AG09319 (cell line): ENCODE results near the gene PODN.

ENCODE experiments used
- DNase-seq: peaks from one replicate; pipeline ENCODE4 v3.0.0-alpha.2; 2010; ENCODE audit warnings: low read depth; ENCODE audit errors: extremely low read depth
- TF ChIP-seq, protein P1 (sequence below): IDR thresholded peaks from 2 replicates; pipeline ENCODE4 v1.5.1; 2011; ENCODE audit warnings: low read depth, mild to moderate bottlenecking, inconsistent platforms, low read length, moderate library complexity

Gene PODN

GRCh38 chr1:53038566-53038965 is 23.4 kb upstream of the PODN start:
- TF ChIP-seq, protein P1, sequence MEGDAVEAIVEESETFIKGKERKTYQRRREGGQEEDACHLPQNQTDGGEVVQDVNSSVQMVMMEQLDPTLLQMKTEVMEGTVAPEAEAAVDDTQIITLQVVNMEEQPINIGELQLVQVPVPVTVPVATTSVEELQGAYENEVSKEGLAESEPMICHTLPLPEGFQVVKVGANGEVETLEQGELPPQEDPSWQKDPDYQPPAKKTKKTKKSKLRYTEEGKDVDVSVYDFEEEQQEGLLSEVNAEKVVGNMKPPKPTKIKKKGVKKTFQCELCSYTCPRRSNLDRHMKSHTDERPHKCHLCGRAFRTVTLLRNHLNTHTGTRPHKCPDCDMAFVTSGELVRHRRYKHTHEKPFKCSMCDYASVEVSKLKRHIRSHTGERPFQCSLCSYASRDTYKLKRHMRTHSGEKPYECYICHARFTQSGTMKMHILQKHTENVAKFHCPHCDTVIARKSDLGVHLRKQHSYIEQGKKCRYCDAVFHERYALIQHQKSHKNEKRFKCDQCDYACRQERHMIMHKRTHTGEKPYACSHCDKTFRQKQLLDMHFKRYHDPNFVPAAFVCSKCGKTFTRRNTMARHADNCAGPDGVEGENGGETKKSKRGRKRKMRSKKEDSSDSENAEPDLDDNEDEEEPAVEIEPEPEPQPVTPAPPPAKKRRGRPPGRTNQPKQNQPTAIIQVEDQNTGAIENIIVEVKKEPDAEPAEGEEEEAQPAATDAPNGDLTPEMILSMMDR, result no peak

DNA sequence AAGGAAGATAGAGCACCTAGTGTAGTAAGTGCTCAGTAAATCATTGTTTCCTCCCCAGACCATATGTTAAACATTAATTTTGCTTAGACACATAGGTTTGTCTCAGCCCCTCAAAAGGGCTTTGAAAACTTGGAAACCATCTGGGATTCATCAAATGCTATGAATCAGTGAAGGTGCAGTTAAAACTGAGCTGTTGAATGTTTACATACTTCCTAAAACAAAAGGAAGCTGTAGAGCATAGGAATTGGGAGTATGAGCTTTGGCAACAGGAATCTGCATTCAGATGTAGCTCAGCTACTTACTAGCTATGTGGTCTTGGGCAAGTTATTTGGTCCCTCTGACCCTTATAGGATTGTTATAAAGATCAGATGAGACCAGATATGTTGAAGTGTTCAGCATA is 18.7 kb upstream of the PODN start:
- peak; percentile 75 for DNase-seq
- TF ChIP-seq, protein P1, result no peak

More at GRCh38 chr1:53038566-53038965, 23.4 kb upstream of the PODN start:
- DNase-seq, result no peak

DNA sequence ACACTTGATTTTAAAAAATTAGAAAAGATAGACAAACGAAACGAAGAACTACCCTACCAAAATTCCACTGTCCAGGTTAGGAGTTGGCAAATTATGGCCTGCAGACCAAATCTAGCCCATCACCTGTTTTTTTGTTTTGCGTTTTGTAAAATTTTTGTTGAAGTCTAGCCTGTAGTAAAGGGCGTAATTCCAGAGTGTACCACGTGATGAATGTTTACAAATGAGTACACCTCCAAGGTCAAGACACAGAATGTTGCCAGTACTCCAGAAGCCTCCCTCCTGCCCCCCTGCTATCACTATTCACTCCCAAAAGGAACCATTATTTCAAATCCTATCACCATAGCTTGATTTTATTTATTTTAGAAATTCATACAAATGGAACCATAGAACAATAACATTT is 17.1 kb upstream of the PODN start:
- TF ChIP-seq, protein P1, result no peak

GRCh38 chr1:53046930-53047329 is 15.1 kb upstream of the PODN start:
- DNase-seq, result no peak
- TF ChIP-seq, protein P1, result no peak

More for the DNA sequence above, 17.1 kb upstream of the PODN start:
- DNase-seq, result no peak

- peak; percentile 32 for DNase-seq
- TF ChIP-seq, protein P1, result no peak
Observed at GRCh38 chr1:53047737-53048736, 14.0 kb upstream of the PODN start.

GRCh38 chr1:53048960-53049573 is 12.9 kb upstream of the PODN start:
- TF ChIP-seq, protein P1, result no peak
- no peak for DNase-seq

DNA sequence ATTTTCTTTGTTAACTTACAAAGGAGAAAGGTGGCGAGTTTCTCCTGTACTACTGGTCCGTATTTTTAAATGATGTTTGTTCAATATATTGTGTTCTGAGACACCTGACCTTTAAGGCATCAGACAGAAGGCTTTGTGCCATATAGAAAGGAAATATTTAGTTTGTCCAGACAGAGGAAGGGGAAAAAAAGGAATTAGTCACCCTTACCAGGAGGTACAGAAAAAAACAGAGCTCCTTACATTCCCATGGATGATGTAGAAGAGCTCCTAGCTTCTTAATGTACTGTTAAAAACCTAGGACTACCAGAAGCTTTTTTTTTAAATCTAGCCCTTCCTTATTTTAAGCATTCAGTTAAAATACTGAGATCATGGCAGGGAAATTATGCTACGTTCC is 12.4 kb upstream of the PODN start:
- no peak for DNase-seq

More for the DNA sequence above, 12.4 kb upstream of the PODN start:
- TF ChIP-seq, protein P1, result no peak
